Renal cortical epithelial cell (primary cell): Measurements from ENCODE around the gene OR10J4. TPM values are rescaled to one million over a fixed set of nuclear protein-coding genes. Genes with fewer than 3 reads are reported as not detected.
"Not testable (repeated sequence)": the region's sequence is repeated elsewhere in the genome, so short reads cannot be mapped to it uniquely, and the experiment has no call there.

Source experiments
- DNase-seq: peaks from one replicate; pipeline ENCODE4 v3.0.0-alpha.2; 2011; ENCODE audit warnings: low read depth
- total RNA-seq: library from RNA; depleted of rRNA; stranded (reverse); fragments of >200 nt; gene quantifications from 2 replicates; pipeline ENCODE4 v1.2.3, GENCODE V29; 2014

OR10J4 gene
- not detected in 2 replicates for total RNA-seq

- DNase-seq: no peak
Measured at GRCh38 chr1:159431904-159432303, at the start of gene OR10J4. Gene OR10J4 (plus strand): TSS chr1:159432204.

GRCh38 chr1:159406821-159407220, 25.2 kb upstream of the OR10J4 start:
- no peak for DNase-seq

DNA sequence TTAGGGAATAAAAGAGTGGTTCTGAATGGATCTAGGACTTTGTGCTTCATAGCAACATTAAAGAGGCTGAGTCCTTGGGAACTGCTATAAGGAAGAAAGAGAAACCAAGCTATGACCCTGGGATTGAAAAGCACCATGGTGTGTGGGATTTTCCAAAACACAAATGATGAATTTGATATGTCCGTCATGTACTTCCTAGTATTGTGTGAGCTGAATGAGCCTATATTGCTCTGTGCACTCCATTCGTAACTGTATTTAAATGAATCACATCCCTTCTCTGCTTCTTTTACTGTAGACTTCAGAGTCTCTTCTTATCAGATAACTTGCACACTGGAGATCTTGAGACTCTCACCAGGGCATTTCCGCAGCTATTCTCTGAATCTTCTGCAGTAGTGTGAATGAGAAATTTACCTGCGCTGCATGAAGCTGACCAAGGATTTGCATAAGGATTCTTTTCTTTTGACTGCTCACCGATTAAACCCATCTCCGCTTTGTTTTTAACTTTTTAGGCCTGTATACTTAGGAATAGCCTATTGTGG, 23.1 kb upstream of the OR10J4 start:
- no peak for DNase-seq

DNA sequence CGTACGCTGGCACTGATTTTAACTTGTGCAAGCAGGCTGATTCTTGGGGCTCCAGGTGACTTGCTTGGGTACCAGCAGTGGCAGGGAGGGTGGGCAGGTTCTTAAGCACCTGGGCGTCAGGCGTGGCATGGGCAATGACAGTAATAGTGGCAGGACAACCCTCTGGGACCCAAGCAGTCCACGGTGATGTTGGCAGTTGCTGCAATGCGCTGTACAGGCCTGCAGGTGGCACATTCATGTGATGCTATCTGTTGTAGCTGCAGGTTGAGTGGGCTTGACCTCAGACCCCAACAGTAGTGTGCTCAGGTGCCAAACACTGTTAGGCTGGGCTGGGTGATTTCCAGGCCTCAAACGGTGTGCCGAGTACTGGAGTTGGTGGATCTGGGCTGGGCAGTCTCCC, 10.2 kb upstream of the OR10J4 start:
- DNase-seq: no peak

- DNase-seq: peak; percentile 23
Measured at GRCh38 chr1:159428536-159428935, 3.5 kb upstream of the OR10J4 start.

DNA sequence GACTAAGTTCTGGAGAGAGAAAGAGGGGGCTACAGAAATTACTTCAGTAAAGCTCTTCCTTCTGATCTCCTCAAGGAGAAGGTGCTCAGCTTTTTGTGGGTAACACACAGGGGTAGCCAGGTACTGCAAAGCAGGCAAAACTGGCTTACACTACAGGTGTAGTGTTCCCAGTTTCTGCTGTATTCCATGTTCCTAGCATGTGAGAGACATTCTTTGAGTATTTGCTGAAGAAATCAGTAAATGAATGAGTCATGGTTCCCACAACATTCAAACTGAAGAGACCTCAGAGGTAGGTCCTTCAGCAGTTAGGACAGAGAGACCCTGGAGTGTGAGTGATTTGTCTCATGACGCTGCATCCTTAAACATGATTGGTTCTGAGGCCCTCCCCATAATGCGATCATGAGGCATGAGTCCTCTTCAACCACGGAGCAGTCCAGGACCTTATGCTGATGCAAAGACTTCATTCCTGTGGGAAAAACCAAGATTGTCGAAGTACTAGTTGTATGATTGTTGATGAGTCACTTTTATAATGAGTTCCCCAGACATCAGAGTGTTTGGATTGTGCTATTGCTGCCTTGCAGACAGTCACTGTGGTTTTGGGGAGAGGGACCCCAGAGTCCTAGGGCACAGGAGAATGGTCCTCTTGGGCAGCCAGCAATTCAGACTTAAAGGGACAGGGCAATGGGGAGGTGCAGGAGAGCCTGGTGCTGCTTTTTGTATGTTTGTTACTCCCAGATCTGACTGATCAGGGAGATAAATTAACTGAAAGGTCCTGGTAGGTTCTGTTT, 2.7 kb upstream of the OR10J4 start:
- DNase-seq: peak; percentile 97

- DNase-seq: no peak
Measured at GRCh38 chr1:159430985-159431384, 1.0 kb upstream of the OR10J4 start.

- no peak for DNase-seq
Measured at GRCh38 chr1:159436469-159436868, 4.5 kb downstream of the OR10J4 start.

DNA sequence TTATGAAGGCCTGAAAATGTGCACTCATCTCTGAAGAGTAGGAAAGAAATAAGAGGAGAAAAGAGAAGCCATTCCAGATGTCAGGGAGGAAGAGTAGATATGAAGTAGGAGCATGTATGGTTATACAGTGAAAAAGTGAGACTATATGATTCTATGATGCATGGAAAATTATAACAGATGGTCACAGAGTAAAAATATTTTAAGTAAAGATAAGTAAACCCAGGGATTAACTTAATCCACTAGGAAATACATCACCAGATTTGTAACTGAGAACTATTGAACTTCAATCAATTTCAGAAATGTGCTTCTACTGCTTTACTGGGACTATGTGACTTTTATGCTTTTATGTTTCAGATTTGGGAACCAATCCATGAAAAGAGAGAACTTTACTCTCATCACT, 7.4 kb downstream of the OR10J4 start, which contains the start of gene OR10J1:
TSS of gene OR10J1 (plus strand) at position 301 of the 400 bp plus-strand sequence. CDS start at position 371, 70 bp downstream.
- no peak for DNase-seq

- no peak for DNase-seq
Measured at GRCh38 chr1:159441360-159441759, 9.4 kb downstream of the OR10J4 start.

DNA sequence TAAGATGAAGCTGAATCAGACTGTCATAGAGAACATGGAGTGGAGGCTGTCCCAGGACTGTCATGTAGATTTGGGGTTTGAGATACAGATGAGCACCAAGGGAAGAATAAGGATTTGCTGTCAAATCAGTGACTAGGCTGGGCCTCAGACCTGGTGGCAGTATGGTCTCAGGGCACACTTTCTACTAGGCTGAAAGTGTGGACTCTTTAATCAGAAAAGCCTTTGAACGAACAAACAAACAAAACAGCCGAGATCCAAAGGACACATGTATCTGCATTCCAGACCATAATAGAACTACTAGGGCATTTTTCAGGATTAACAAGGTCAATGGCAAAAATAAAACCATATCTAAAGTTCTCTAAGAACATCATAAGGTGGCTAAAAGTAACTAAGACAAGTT, 10.4 kb downstream of the OR10J4 start:
- no peak for DNase-seq

GRCh38 chr1:159443066-159443750, 11.2 kb downstream of the OR10J4 start:
- DNase-seq: peak; percentile 12

- peak; percentile 96 for DNase-seq
Measured at GRCh38 chr1:159444511-159444910, 12.5 kb downstream of the OR10J4 start.

DNA sequence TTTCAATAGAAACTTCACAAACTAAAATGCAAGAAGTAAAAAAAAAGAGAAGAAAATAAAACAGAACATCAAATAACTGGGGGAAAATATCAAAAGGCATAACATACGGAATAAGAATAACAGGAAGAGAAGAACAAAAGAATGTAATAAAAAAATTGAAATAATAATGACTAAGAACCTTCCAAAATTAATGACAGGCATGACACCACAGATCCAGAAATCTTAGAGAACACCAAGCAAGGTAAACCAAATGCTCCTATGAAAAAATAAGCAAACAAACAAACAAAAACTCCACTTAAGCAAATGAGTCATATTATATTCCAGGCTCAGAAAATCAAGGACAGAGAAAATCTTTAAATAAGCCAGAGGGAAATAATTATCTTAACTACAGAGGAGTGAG, 16.2 kb downstream of the OR10J4 start:
- no peak for DNase-seq

GRCh38 chr1:159449605-159450004, 17.6 kb downstream of the OR10J4 start:
- DNase-seq: not testable (repeated sequence)

DNA sequence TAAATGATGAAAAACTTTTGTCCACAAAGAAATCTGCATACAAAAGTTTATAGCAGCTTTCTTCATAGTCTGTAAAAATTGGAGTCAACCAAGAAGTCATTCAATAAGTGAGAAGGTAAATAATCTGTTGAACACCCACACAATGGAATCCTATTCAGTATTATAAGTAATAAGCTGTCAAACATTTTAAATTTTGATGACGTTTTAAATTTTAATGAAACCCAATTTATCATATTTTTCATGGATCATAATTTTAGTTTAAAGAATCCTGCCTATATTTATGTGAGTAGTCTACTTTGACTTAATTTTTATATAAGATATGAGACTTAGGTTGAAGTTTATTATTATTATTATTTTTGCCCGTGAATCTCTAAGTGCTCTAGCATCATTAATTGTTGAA, 27.5 kb downstream of the OR10J4 start:
- DNase-seq: no peak

DNA sequence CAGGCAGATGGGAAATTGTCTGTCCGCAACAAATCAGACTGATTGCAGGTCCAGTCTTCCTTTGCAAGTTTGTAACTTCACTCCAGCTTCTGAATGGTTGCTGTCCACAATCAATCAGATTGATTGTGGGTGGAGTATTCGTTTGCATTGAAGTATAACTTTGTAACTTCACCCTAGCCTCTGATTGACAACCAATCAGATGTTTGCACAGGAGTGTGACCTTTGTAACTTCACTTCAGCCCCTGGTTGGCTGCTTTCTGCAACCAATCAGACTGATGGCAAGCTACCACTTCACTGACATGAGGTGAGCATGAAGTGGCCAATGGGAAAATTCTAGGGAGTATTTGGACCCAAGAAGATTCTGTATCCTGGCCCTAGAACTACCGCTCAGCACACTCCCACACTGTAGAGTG, 33.2 kb downstream of the OR10J4 start:
- DNase-seq: no peak

DNA sequence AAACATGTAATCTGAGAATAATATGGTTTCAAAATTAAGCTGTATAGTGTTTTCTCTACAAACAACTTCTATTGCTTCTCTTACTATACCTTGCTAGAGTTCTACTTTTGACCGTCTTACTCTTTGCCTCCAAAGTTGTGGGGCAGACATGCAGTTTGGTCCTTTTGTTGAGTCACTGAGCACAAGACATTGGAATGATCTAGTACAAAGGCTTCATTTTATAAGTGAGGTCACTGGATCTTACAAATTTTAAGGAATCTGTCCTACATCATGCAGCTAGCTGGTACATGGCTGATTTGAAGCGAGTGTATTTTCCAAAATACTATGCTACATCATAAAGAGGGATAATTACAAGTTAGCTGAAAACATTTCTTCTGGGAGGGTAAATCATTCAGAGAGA, 36.3 kb downstream of the OR10J4 start:
- DNase-seq: no peak

DNA sequence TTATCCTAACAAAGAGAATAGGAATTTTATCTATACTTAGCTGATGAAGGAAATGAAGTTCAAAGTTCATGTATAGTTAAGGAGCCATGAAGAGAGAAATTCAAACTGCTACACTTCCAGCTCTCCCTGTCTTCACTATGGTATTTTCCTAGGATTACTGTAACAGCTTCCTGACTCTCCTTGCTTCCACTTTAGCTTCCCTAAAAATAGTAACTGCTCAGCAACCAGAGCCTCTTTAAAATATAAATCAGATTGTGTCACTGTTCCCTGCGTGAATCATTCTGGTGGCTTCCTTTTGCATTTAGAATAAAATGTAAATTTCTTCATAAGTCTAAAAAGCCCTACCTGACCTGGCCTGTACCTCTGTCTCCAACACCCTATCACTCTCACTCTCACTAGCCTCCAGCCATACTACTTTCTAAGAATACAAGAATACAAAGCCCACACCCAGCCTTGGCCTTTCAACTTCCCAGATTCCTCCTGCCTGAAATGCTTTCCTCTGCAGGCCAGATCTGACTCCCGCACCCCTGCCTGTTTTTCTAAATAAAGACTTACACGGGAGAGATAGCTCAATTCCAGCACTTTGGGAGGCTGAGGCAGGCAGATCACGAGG, 38.0 kb downstream of the OR10J4 start:
- DNase-seq: no peak

DNA sequence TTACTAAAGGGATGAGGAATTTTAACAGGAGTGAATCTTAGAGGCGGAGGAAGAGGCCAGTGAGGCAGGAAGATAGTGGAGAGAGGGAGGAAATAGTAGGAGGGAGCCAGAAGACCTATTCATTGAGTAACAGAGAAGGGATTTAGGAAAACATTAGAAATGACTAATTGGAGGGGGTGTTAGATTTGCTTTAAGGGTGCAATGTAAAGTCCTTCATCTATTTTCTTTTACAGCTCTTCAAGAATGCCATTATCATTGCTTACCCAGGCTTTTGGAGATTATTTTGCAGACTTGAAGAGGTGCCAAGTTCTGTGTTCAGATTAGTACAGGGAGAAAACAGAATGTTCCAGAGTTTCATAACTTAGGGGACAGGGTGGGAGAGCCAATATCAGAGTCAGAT, 41.3 kb downstream of the OR10J4 start:
- DNase-seq: no peak

DNA sequence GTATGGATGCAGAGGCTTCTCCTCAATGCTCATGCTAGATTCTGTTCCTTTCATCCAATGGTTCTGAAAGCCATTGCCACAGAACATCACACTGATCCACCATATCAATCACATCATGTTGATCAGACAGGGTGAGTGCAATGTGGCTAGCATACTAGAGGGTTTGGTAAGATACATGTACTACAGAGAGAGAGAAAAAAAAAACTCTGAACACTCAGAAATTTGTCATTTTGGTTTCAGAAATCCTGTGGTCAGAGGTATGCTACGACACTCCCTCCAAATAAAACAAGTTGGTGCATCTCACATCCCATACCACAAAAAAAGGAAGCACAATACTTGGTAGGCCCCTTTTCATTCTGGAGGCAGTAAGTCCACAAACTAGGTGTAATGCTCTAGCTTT, 42.9 kb downstream of the OR10J4 start:
- no peak for DNase-seq
